NB4 (cell line): ENCODE data around the gene MAP4.

ENCODE experiments used
- CTCF ChIP-seq: IDR thresholded peaks from one replicate; pipeline ENCODE4 v1.5.1; 2012; ENCODE audit warnings: low read depth, low read length
- MAX ChIP-seq: IDR thresholded peaks from 2 replicates; pipeline ENCODE4 v1.6.1; 2011; ENCODE audit warnings: low read depth, low read length
- MYC ChIP-seq: IDR thresholded peaks from 2 replicates; pipeline ENCODE4 v1.6.1; 2011; ENCODE audit warnings: low read depth, low read length
- POLR2A ChIP-seq: IDR thresholded peaks from 2 replicates; pipeline ENCODE4 v1.6.1; 2011; ENCODE audit warnings: mild to moderate bottlenecking; ENCODE audit not compliant: insufficient read length; ENCODE audit errors: extremely low read depth

- TF ChIP-seq POLR2A (no peak), CTCF (no peak), MYC (no peak), MAX (no peak)
Measured at GRCh38 chr3:47888986-47889757, 127.0 kb downstream of the MAP4 start.
